HepG2 (cell line): ENCODE measurements around the gene PRKN. TPM values are rescaled to one million over a fixed set of nuclear protein-coding genes. Genes with fewer than 3 reads are reported as not detected.

ENCODE experiments used
- ATAC-seq: fragments of 200-7000 bp; cut with Tn5 transposase; 3 replicates; pipeline ENCODE4 v1.9.1; 2020; ENCODE audit warnings: mild to moderate bottlenecking, moderate library complexity
- BruUV-seq: library from RNA; stranded (reverse); fragments of 400-500 nt; replicated peaks from 2 replicates; lab custom pipeline; 2021; lab: Mats Ljungman, UMichigan
- CTCF ChIA-PET: fragments of 300-600 bp; formaldehyde crosslinking; extraction: SDS; loops from one replicate; lab custom pipeline; 2021; ENCODE audit warnings: low total read pairs, inconsistent platforms, low intra/inter-chr PET ratio; lab: Yijun Ruan, JAX
- POLR2A ChIA-PET: fragments of 350-600 bp; sonication (Branson Sonifier 250); formaldehyde crosslinking; loops from one replicate; lab custom pipeline; 2020; ENCODE audit warnings: antibody characterized with exemption, inconsistent platforms; lab: Yijun Ruan, JAX
- DNase-seq: peaks from one replicate; pipeline ENCODE4 v3.0.0-alpha.2; 2015; ENCODE audit warnings: low spot score
- FAIRE-seq: peaks from 3 replicates; lab custom pipeline; 2011; peaks lifted over from hg19 to GRCh38; lab: Jason Lieb, UNC
- H2AFZ ChIP-seq: one replicate; pipeline ENCODE4 v1.6.1; 2011; ENCODE audit warnings: low read length, inconsistent platforms
- H3K27ac ChIP-seq: fragments of 300-600 bp; 3 replicates; pipeline ENCODE4 v1.8.0; 2011; ENCODE audit warnings: mixed run types, mild to moderate bottlenecking, mixed read lengths, low read length, inconsistent platforms; ENCODE audit not compliant: insufficient read depth; ENCODE audit errors: extremely low read length
- H3K27me3 ChIP-seq, 2 experiments: fragments of 200-600 bp in 1 of 2; 2 replicates in 1 of 2; 3 replicates in 1 of 2; pipeline versions ENCODE4 v1.6.0 to v1.8.0; 2011; ENCODE audit warnings: low read length in 2 of 2, mild to moderate bottlenecking in 2 of 2, moderate library complexity in 2 of 2, inconsistent platforms in 1 of 2; ENCODE audit not compliant: insufficient read depth in 2 of 2, control insufficient read depth in 1 of 2
- H3K36me3 ChIP-seq, 2 experiments: fragments of 200-600 bp in 1 of 2; replicated peaks in 1 of 2; 2 replicates in 1 of 2; 3 replicates in 1 of 2; pipeline versions ENCODE4 v1.5.1 to v1.8.0; 2011; ENCODE audit warnings: low read length in 2 of 2, inconsistent platforms in 1 of 2; ENCODE audit not compliant: insufficient read depth in 2 of 2, control insufficient read depth in 1 of 2
- H3K4me1 ChIP-seq: 2 replicates; pipeline ENCODE4 v1.5.1; 2012; ENCODE audit warnings: low read length, inconsistent platforms; ENCODE audit not compliant: insufficient read depth
- H3K4me2 ChIP-seq: 2 replicates; pipeline ENCODE4 v1.6.0; 2011; ENCODE audit warnings: low read depth, low read length, inconsistent platforms
- H3K4me3 ChIP-seq, 3 experiments: fragments of 200-600 bp in 1 of 3; sonication (generic), shearing (Covaris generic) in 1 of 3; replicated peaks in 1 of 3; 2 replicates each; pipeline ENCODE4 v1.5.1; 2011 to 2016; ENCODE audit warnings: low read length in 3 of 3, inconsistent platforms in 2 of 3, low read depth in 2 of 3, mild to moderate bottlenecking in 2 of 3, control low read depth in 1 of 3, mixed read lengths in 1 of 3; ENCODE audit not compliant: insufficient read depth in 1 of 3
- H3K79me2 ChIP-seq: one replicate; pipeline ENCODE4 v1.6.1; 2011; ENCODE audit warnings: low read length, inconsistent platforms; ENCODE audit not compliant: insufficient read depth
- H3K9ac ChIP-seq: 2 replicates; pipeline ENCODE4 v1.6.0; 2011; ENCODE audit warnings: mild to moderate bottlenecking, low read depth, low read length, inconsistent platforms; ENCODE audit not compliant: insufficient read depth
- H3K9me3 ChIP-seq: 2 replicates; pipeline ENCODE4 v1.5.1; 2012; ENCODE audit warnings: mild to moderate bottlenecking, low read length
- H4K20me1 ChIP-seq: 2 replicates; pipeline ENCODE4 v1.6.0; 2011; ENCODE audit warnings: inconsistent platforms, mild to moderate bottlenecking, low read length, moderate library complexity; ENCODE audit not compliant: insufficient read depth
- FOXA3 ChIP-seq: IDR thresholded peaks from 2 replicates; pipeline ENCODE4 v1.6.1; 2016; ENCODE audit warnings: missing genetic modification reagents, missing compliant biosample characterization
- GLI4 ChIP-seq: sonication (generic); formaldehyde crosslinking; IDR thresholded peaks from 2 replicates; pipeline ENCODE4 v1.5.1; 2020; ENCODE audit warnings: missing genetic modification reagents, mild to moderate bottlenecking, moderate library complexity, borderline replicate concordance
- HINFP ChIP-seq: sonication (generic); formaldehyde crosslinking; IDR thresholded peaks from 2 replicates; pipeline ENCODE4 v1.4.0; 2020; ENCODE audit warnings: low read depth, mild to moderate bottlenecking, missing genetic modification reagents
- HNF4G ChIP-seq, 2 experiments: sonication (generic) in 1 of 2; formaldehyde crosslinking in 1 of 2; IDR thresholded peaks; 2 replicates each; pipeline versions ENCODE4 v1.4.0 to v1.6.1; 2011 to 2020; ENCODE audit warnings: borderline replicate concordance in 2 of 2, low read depth in 2 of 2, mild to moderate bottlenecking in 2 of 2, low read length in 1 of 2, missing genetic modification reagents in 1 of 2, moderate library complexity in 1 of 2
- MTA3 ChIP-seq: sonication (generic); formaldehyde crosslinking; IDR thresholded peaks from 2 replicates; pipeline ENCODE4 v1.4.0; 2020; ENCODE audit warnings: missing genetic modification reagents
- NAIF1 ChIP-seq: sonication (generic); formaldehyde crosslinking; IDR thresholded peaks from 2 replicates; pipeline ENCODE4 v1.5.0; 2020; ENCODE audit warnings: mild to moderate bottlenecking, missing genetic modification reagents, borderline replicate concordance
- NFAT5 ChIP-seq: sonication (generic); formaldehyde crosslinking; IDR thresholded peaks from 2 replicates; pipeline ENCODE4 v1.4.0; 2020; ENCODE audit warnings: missing genetic modification reagents
- NFKB2 ChIP-seq: sonication (generic); formaldehyde crosslinking; IDR thresholded peaks from 2 replicates; pipeline ENCODE4 v1.4.0; 2020; ENCODE audit warnings: missing genetic modification reagents, borderline replicate concordance
- NONO ChIP-seq, 2 experiments: fragments of 450-650 bp in 1 of 2; sonication (generic) in 1 of 2; formaldehyde crosslinking in 1 of 2; IDR thresholded peaks in 1 of 2; conservative IDR thresholded peaks in 1 of 2; 2 replicates each; pipeline versions ENCODE4 v1.6.1 to v1.8.0; 2017 to 2022; ENCODE audit warnings: mild to moderate bottlenecking in 1 of 2, missing genetic modification reagents in 1 of 2, moderate library complexity in 1 of 2
- NPAS2 ChIP-seq: sonication (generic); formaldehyde crosslinking; IDR thresholded peaks from 2 replicates; pipeline ENCODE4 v1.8.0; 2022; ENCODE audit warnings: mild to moderate bottlenecking, missing genetic modification reagents, borderline replicate concordance
- REPIN1 ChIP-seq: sonication (generic); formaldehyde crosslinking; IDR thresholded peaks from 2 replicates; pipeline ENCODE4 v1.8.0; 2022; ENCODE audit warnings: missing genetic modification reagents, low read depth, mild to moderate bottlenecking, borderline replicate concordance
- SRSF4 ChIP-seq: fragments of 200-400 bp; formaldehyde crosslinking; IDR thresholded peaks from one replicate; pipeline ENCODE4 v1.6.1; 2018; ENCODE audit warnings: mild to moderate bottlenecking, low read depth, low read length, moderate library complexity; ENCODE audit not compliant: poor library complexity, severe bottlenecking
- ZNF280B ChIP-seq: sonication (generic); formaldehyde crosslinking; IDR thresholded peaks from 2 replicates; pipeline ENCODE4 v1.5.0; 2020; ENCODE audit warnings: missing genetic modification reagents, mild to moderate bottlenecking, borderline replicate concordance
- ZNF816 ChIP-seq: sonication (generic); formaldehyde crosslinking; IDR thresholded peaks from 2 replicates; pipeline ENCODE4 v1.8.0; 2022; ENCODE audit warnings: missing genetic modification reagents, mild to moderate bottlenecking, borderline replicate concordance
- ZNF839 ChIP-seq: sonication (generic); formaldehyde crosslinking; IDR thresholded peaks from 2 replicates; pipeline ENCODE4 v1.4.0; 2020; ENCODE audit warnings: missing genetic modification reagents, mild to moderate bottlenecking, borderline replicate concordance
- WGBS: methylation state at CpG from one replicate; pipeline ENCODE4 v1.1.6; 2017; ENCODE audit warnings: low lambda C conversion rate; 5-methylcytosine and 5-hydroxymethylcytosine counted together
- in situ Hi-C: cut with HindIII; loops from 2 replicates; pipeline ENCODE4 v1.10.0; 2017; ENCODE audit warnings: low pct_unique_long_range_greater_than_20kb; ENCODE audit not compliant: extremely low pct_ligation_motif_present
- intact Hi-C: fragments of 100-400 bp; cut with micrococcal nuclease; formaldehyde crosslinking; loops from one replicate; pipeline ENCODE4 v1.10.0; 2022; ENCODE audit not compliant: unreplicated experiment
- polyA plus RNA-seq, 8 experiments: library from polyadenylated mRNA; depleted of rRNA in 3 of 8; stranded (reverse) in 7 of 8; unstranded in 1 of 8; fragments of >200 nt; fragmentation: Illumina TruSeq in 4 of 8; extraction: Trizol in 4 of 8; gene quantifications; 2 replicates each; pipeline versions ENCODE4 v1.2.1 to v1.2.3, GENCODE V29; 2011 to 2016; ENCODE audit warnings: low read depth in 4 of 8, missing spikeins in 1 of 8, mixed read lengths in 1 of 8; ENCODE audit not compliant: insufficient read depth in 1 of 8
- total RNA-seq, 5 experiments: library from RNA; depleted of rRNA; stranded (reverse); fragments of >200 nt; fragmentation: Illumina TruSeq; extraction: Trizol; gene quantifications; 2 replicates each; pipeline ENCODE4 v1.2.3, GENCODE V29; 2016; ENCODE audit warnings: low read depth in 1 of 5

The PRKN gene
- total and polyA plus RNA-seq, 2 of the 13 experiments (the other 11 are each of a cell fraction or from before 2014, with no cell fraction given) = 0.31 to 0.44 TPM

- CTCF ChIA-PET = no interaction called here
Measured at GRCh38 chr6:161378115-161378514, 1349.5 kb downstream of the PRKN start.

More at GRCh38 chr6:161378115-161378514, 1349.5 kb downstream of the PRKN start:
- Histone ChIP-seq H3K4me1 (no peaks in the 10 kb centered on the region), H3K4me2 (no peak overlapping the region), H3K9ac (no peak overlapping the region), H3K9me3 (no peaks in the 10 kb centered on the region), H2AFZ (no peak overlapping the region), H3K36me3 (no peaks in the 10 kb centered on the region), H3K27me3 (no peaks in the 10 kb centered on the region; a peak in 1 of 5 replicates), H3K4me3 (no peak overlapping the region), H3K27ac (no peak overlapping the region), H4K20me1 (no peaks in the 10 kb centered on the region), H3K79me2 (no peaks in the 10 kb centered on the region)
- WGBS = 45% methylated on average over 12 of the region's 12 CpGs
- DNase-seq (no peak), FAIRE-seq (no peak), ATAC-seq (no peak)
- no peak for TF ChIP-seq NONO (IDR thresholded peaks at IDR 0.05)
- TF ChIP-seq NONO (CRISPR knock-in tag; conservative IDR thresholded peaks at IDR 0.05) = no peak
- TF ChIP-seq HINFP = no peak
- no peak for TF ChIP-seq SRSF4
- TF ChIP-seq ZNF816 (CRISPR knock-in tag) = no peak
- no peak for TF ChIP-seq FOXA3 (CRISPR knock-in tag)
- TF ChIP-seq HNF4G (IDR thresholded peaks at IDR 0.05; ENCODE audit: borderline replicate concordance, low read depth, low read length) = no peak
- no peak for TF ChIP-seq HNF4G (CRISPR knock-in tag; IDR thresholded peaks at IDR 0.05; ENCODE audit: borderline replicate concordance, low read depth)
- no peak for TF ChIP-seq NFKB2
- no peak for TF ChIP-seq MTA3
- TF ChIP-seq ZNF839 (CRISPR knock-in tag) = no peak
- TF ChIP-seq NPAS2 (CRISPR knock-in tag) = no peak
- TF ChIP-seq REPIN1 (CRISPR knock-in tag) = no peak
- no peak for TF ChIP-seq GLI4 (CRISPR knock-in tag)
- TF ChIP-seq NFAT5 (CRISPR knock-in tag) = no peak
- TF ChIP-seq ZNF280B (CRISPR knock-in tag) = no peak
- TF ChIP-seq NAIF1 = no peak
- no TSS peak for BruUV-seq
- intact Hi-C loops = no loop called here
- POLR2A ChIA-PET = no interaction called here
- in situ Hi-C loops = no loop called here
